ENCODE results near the gene NRXN3.

Gene NRXN3

DNA sequence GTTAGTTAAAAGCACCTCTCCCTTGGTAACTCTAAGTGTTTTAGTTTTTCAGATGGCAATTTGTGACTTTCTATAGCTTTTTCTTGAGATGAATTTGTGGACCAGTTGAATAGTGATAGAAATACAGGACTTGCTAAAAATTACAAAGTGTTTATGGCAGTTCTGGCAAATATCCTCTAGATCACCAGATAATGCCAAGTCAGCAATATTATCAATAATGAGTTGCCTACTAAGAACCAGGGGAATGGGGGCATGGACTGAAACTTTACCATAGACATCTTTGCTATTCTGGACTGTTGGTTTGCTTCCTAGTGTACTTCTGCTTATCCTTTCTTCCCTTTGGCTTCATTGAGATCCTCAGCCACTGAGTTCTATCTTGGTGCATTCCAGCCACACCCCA is 1456.9 kb downstream of the NRXN3 start:
- no peak for DNase-seq

DNA sequence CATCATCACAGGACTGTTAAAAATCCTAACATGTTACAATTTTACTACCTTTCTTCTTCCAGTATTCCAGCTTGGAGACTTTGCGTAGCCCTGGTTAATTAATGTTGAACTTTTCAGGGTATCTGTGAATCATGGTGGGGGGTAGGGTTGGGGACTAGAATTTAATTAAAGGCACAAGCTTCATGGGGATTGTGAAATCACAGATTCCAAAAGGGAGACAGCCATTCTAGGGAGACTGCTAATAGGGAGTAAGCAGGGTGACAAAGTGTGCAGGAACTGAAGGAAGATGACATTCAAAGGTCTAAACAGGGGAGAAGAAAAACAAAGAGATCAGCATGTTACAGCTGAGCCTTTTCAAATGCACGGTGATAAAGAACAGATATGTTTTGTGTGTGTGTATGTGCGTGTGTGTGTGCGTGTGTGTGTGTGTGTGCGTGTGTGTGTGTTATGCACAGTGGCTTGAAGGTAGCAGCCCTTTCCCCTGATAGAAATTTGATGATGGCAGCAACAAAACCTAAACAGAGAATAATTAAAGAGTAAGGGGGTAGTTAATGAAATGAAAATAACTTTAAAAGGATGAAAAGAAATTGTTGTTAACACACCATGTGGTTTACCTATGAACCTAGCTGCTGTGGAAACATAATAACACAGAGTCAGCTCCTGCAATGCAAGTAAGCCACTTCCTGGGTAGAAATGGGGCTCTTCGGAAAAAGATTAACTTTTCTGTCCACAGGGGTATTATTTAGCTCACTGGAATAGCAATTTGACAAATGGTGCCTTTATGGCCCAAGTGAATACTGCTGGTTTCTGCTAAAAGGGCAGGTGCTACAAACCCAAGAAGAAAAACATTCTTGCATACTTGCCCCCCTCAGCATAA is 1459.5 kb downstream of the NRXN3 start:
- DNase-seq: no peak

DNA sequence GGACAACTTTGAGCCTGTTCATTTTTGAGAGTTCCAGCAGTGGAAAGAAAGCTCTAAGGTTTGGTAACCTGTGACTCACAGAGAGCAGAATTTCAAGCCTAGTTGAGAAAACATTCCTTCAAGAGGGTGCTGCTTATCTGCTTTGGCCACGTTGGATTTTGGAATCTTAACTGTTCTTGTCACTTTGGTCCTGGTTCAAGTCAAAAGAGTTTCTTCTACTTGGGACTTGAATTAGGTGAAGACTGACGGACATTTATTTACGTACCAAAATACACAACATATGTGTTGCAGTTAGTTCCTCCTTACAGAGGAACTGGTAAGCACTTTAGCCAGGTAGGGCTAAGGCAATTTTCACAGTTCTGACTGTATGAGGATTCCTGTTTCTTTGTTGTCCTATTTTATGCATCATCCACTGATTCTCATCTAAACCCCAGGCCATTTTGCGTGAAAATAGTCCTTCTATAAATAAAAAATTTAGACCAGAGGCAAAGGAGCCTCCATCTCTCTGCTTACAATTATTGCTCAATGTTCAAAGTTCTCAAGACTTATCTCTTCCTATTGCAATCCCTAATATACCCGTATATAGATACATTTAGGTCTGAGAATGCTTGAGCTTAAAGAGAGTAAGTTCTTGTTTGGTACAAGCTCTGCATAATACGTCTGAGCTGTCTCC is 1460.3 kb downstream of the NRXN3 start:
- no peak for DNase-seq

DNA sequence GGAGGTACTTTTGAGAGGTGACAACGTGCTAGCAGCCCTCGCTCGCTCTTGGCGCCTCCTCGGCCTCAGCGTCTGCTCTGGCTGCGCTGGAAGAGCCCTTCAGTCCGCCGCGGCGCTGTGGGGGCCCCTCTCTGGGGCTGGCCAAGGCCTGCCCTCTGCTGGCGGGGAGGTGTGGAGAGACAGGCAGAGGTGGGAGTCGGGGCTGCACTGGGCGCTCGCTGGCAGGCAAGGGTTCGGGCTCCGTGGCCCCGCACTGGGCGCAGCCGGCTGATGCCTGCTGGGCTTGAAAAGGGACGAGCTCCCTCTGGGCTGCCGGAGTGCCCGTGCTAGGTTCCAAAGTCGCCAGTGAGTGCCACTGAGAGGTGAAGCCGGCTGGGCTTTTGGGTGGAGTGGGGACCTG is 1461.1 kb downstream of the NRXN3 start:
- no peak for DNase-seq

DNA sequence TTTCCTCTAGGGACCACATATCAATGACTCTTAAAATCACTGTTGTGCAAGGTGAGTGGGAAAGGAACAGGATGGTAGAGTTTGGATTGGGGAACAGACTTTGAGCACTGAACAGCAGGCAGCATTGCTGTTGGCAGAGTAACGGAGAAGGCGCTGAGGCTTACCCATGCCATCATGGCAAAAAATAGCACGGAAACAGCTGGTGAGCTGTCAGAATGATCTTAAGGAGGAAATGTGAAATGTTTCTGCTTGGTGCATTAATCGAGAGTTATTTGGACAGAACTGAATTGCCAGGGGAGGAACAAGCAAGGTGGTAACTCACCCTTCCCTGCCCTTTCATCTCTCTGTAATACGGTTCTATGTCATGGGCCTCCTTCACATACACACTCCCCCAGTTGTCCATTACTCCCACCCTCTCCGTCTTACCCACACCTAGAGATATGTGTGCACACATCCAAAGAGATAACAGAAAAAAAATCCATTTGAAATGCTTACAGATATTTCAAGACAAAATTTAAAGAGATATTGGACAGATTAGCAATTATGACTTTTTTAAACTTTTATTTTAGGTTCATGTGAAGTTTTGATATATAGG is 1468.6 kb downstream of the NRXN3 start:
- DNase-seq: no peak

DNA sequence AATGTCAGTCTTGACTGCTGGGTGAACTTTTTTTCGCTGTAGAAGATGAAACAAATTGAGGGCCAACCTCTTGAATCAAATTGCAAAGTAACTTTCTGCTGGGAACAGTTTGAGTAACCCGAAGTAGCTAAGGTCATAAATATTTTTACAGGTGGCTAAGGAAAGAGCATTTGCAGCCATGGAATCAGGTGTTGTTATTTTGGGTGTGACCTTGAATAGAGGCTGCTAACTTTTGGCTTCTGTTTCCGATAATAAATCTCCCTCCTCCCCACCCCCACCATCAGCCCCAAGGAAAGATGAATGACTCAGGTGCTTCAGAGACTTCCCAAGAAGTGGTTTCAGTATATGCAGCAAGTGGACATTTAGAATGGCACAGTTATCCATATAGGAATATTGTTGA is 1469.4 kb downstream of the NRXN3 start:
- no peak for DNase-seq

DNA sequence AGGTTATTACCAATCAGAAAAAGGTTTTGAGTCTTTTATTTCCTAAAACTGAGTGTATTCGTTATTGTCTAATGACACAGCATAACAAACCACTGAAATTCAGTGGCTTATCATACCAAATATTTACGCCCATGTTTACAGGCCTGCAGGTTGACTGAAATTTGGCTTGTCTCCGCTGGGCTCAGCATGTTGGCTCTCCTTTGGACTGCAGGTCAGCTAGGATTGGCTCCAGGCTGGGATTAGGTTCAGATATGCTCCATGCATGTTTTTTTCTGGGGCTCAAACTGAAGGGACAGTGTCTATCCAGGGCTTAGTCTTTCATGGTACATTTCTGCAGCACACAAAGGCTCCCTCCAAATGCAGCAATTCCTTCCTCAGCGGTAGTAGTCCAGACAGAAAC is 1471.2 kb downstream of the NRXN3 start:
- DNase-seq: no peak

DNA sequence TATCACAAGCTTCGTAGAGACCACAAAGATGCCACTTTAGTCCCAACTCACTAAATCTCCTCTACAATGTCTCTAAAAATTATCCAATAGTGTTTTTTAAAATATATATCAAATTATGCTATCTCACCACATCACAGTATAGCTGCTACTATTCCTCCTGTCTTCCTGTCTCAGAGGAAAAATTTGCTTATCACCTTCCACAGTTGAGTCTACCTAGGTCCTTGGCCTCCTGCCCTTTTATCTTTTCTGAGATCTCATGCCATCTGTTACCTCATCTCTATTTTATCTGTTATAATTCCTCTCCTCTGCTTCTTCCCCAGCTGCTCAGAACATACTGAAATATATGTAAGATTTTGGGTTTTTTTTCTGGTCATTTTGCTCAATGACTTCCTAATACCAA is 1473.0 kb downstream of the NRXN3 start:
- DNase-seq: no peak

DNA sequence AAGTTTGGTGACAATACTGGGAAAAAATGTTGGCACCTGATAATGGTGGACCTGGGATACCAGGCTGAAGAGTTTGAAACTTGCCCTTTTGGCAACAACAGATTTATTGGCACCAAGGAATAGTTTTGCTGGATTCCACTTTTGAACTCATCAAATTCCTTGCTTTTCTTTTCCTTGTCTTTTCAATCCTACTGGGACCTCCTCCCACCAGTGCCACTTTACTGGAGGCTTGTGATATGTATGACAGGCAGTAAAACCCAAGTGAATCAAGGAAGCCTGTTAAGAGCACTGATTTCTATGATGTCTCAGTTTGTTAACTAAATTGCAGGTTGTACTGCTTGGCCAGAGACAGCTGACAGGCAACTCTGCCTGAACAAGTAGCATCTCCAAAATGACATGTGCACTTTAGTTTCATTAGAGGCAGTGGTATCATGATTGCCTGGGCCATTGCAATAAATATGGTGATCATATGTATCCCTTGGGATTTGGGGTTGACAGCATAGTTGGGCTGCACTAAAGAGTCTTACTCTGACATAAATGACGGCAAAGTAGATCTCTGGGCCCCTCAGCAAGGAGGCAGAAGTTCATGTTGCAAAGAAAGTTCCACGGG is 1475.7 kb downstream of the NRXN3 start:
- no peak for DNase-seq

DNA sequence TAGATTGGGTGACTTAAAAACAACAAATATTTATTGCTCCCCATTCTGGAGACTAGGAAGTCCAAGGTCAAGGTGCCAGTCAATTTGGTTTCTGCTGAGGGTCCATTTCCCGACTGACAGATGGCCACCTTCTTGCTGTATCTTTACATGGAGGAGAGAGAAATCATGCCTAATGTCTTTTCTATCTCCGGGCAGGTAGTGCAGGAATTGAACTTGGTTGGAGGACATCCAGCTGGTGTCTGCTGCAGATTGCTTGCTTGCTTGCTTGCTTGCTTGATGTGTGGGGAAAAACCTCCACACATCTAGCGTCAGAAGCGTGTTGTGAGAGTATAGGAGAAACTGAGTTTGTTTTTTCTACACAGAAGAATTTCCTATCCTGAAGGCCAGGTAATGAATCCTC is 1479.7 kb downstream of the NRXN3 start:
- DNase-seq: no peak

DNA sequence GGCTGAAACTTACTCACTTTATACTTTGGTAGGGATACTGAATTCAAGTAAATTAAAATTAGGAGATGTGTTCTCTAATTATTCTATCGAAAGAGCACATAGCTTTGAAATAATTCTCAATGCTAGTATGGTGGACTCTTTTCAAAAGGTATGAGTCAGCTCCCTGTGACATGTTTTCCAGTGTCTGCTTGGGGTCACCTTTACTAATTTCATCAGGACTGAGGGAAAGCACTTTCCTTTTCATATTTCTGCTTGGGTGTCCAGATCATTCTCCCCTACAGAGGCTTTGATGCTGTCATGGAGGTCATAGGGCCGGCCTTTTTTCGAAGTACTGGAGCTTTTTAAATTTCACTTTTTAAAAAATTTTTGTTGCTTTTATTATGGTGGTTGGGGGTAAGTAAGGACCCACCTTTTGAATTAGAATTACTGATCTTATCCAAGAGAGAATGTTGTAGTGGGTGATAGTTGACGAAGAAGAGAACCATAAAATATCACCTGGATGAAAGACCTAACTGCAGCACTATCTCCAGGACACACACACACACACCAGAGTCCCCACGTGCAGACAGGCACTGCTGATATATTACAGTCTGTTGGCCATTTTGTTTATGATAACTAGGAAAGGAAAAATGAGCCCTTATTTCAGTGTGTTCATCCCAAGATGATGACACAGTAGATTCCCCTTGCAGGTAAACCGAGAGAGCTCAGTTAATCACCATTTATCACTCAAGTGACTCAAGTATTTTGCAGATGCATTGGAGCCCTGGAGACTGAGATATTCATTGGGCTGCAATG is 1482.5 kb downstream of the NRXN3 start:
- DNase-seq: no peak

DNA sequence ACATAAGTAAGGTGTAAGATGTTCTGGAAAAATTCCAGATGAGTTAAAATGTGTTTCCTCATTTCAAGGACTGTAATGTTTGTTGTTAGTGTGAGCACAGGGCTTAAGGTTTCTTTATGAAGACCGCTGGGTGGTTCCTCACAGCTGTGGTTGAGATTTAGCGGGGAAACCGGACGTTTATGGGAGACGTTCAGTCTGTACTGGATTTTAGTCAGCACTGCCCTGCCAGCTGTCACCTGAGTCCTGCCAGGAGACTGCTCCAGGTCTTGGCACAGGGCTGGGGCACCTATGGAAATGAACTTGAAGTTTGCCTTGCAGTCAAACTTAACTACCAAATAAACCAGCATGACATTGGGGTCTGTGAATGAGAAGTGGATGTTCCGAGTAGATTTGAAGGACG is 1485.9 kb downstream of the NRXN3 start:
- DNase-seq: no peak

DNA sequence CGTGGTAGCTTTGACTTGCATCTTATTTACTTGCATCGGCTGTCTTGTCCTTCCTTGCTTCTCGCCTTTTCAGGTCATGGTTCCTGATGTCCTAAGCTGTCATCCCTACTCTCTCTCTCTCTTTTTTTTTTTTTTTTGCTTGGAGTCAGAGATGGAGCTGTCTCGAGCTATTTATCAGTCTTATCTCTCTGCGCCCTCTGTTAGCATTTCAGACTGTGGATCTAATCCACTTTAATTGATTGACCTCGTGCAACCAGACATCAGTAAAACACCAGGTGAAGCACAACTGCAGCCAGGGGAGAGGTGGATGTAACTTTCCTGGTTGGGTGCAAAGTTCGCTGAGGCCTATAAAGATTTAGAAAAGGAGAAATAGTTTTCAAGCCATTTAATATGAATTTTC is 1486.3 kb downstream of the NRXN3 start:
- DNase-seq: no peak

DNA sequence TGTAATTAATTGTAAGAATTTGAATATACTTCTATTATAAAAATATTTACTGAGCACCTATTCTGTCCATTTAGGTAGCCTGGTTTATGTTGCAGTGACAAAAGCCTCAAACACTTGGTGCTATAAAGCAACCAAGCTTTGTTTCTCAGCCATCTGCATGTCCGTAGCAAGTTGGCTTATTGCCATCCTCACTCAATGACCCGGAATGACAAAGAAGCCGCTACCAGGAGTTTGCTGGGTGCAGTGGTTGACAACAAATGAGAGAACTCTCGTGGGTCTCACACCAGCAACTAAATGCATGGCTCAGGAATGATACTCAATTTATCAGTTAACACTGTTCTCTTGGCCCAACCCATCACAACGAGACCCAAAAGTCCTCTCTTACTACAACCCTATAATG is 1488.0 kb downstream of the NRXN3 start:
- no peak for DNase-seq

DNA sequence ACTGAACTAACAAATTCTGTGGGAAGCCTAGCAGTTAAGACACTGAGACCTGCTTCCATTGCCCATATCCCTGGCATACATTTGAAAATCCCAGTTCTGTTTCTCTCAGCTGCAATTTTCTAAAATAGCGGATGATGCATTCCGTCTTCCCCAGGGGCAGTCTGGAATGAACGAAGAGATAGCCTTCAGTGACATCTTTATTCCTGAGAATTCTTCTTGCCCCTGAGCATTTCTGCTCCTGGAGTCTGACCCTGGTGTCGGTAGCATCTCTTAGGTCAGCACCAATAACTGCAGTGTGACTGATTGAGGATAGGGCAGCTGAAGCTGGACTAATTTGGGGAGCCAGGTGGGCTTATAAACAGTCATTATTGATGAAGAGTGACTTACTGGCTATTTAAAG is 1488.6 kb downstream of the NRXN3 start:
- DNase-seq: no peak

DNA sequence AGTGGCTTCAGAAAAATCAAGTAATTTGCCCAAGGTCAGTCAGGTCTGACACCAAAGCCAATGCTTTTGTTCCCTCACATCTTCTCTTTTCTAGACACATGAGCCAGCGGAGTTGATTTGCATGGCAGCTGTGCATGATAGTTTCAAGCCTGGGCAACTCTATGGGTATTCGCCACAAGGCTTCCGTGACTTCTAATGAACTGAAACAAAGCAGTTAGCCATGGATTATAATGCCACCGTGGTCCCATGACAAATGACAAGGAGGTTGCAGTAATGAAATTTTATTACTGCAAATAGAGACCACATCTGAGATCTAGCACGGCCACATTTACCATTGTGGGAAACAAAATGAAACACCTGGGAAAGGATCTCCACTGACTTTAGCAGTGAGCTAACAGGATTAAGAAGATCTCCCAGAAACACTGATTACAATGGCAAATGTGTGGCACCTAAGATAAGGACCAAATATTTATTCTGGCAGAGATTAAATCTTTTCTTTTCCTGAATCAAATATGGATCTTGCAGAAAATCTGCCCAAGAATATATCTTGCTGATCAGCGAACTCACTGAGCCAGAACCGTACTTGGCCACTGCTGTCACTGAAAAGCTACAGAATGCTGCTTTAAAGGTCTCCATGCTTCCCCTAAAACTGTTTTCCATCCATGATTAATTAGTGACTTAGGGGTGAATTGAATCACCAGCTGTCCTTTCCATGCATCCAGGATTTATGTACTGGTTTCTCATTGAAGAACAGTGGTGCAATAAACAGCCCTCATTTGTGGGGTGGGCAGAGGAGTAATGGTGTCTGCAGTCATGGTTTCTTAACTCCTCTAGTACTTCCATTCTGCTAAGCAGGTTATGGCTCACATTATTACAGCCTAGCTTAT is 1490.1 kb downstream of the NRXN3 start:
- DNase-seq: no peak

DNA sequence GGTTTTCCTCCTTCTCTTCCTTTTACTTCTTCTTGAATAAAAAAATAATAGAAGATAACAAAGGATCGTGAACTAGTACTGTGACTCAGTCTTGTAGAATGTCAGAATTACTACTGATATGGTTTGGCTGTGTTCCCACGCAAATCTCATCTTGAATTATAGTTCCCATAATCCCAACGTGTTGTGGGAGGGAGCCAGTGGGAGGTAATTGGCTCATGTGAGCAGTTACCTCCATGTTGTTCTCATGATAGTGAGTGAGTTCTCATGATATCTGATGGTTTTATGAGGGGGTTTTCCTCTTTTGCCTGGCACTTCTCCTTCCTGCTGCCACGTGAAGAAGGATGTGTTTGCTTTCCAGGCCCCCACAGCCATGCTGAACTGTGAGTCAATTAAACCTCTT is 1491.6 kb downstream of the NRXN3 start:
- DNase-seq: no peak

DNA sequence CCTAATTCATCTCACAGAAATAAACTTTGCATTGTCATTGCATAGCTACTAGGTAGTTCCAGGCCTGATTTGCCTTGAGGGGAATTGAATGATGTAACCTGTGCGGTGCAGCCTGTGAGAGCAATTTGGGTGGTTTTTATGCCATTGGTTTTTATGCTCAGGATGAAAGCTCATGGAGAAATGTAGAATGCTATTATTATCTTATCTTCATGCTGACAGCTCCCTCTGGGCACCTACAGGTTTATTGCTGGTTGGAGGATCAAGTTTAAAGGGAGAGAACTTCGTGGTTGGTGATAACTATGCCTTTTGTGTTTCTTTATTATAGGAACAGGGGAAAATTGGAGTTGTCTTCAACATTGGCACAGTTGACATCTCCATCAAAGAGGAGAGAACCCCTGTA is 1493.3 kb downstream of the NRXN3 start:
- no peak for DNase-seq

DNA sequence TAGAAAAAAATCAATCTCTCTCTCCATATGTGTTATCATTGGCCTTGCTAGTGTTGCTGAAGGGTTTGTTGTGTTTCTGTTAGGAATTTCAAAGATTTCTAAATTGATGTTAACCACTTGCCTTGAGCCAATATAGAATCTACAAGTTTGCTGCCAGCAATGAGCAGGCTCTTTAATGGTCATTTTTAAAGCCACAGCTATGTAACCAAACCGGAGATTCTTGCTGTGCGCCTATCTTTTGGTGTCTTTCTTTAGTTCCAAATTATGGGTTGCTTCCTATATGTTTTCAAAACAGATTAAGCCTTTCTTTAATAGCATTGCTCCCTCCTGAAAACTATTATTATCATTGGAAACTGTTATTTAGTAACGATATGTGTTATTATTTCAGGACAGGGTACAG is 1495.4 kb downstream of the NRXN3 start:
- no peak for DNase-seq

DNA sequence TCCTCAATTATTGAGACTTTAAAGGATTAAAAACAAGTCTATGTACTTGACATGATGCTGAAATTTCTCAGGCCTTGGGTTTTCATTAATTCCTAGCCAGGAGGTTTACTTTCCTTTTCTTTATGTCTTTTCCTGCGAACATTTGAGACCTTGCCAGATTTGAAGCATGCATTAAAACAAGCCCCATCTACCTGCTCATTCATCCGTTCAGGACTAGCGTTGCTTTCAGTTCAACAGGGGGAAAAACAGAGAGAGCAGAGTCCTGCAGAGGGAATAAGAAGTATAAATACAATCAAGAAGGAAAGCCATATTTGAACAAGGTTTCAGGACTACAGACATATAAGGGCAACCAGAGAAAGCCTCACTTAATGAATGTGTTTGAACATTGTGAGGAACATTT is 1498.8 kb downstream of the NRXN3 start:
- no peak for DNase-seq

DNA sequence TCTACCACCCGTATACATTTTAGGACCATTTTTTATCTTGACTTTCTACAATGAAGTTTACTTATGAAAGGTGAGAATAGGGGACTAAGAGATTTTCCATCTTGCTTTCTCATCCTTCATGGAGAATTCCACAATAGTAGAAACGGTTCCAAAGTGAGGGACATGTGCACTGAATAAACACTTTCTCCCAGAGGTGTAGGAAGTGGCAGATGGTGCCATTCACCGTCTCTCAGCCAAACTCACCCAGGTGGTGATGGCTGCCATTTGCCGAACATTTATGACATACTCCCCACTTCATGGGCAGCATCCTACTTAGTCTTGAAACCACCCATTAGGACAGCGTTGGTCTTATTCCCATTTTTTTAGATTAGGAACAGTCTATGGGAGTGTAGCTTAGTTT is 1500.6 kb downstream of the NRXN3 start:
- no peak for DNase-seq

DNA sequence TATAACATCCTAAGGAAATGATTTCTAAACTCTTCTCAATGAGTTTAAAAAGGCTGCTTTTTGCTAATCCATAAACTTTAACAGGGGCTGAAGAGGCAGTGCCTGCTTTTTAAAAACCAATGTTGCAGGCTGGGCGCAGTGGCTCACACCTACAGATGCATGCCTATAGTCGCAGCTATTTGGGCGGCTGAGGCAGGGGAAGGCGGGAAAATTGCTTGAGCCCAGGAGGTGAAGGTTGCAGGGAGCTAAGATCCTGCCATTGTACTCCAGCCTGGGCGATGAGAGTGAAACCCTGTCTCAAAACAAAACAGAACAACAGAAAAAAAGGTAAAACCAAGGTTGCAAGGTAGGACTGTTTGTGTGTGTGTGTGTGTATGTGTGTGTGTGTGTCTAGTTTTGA is 1509.9 kb downstream of the NRXN3 start:
- DNase-seq: no peak

Measured in NCI-H2029 (cell line).